GM12801 (cell line): ENCODE measurements around the gene RALGAPA2.

Experiments
- TF ChIP-seq, protein P1 (sequence below): IDR thresholded peaks from one replicate; pipeline ENCODE4 v1.5.1; 2011; ENCODE audit warnings: control low read depth; ENCODE audit not compliant: insufficient read length; ENCODE audit errors: extremely low read depth

The RALGAPA2 gene

DNA sequence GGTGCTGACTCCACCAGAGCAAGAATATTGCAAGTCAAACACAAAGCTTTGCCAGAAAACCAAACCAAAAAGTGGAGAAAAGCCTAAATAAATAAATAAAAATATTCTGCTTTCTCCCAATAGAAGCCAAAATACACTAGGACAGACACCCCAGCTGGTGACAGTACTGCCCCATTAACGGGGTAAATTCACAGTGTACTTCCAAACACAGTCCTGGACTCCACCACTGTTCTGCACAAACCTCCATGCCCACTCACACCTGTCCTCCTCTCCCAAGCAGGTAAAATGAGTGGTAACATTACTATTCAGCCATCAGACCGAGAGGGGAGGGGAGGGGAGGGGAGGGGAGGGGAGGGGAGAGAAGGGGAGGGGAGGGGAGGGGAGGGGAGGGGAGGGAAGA is 70.7 kb downstream of the RALGAPA2 start:
- TF ChIP-seq, protein P1, sequence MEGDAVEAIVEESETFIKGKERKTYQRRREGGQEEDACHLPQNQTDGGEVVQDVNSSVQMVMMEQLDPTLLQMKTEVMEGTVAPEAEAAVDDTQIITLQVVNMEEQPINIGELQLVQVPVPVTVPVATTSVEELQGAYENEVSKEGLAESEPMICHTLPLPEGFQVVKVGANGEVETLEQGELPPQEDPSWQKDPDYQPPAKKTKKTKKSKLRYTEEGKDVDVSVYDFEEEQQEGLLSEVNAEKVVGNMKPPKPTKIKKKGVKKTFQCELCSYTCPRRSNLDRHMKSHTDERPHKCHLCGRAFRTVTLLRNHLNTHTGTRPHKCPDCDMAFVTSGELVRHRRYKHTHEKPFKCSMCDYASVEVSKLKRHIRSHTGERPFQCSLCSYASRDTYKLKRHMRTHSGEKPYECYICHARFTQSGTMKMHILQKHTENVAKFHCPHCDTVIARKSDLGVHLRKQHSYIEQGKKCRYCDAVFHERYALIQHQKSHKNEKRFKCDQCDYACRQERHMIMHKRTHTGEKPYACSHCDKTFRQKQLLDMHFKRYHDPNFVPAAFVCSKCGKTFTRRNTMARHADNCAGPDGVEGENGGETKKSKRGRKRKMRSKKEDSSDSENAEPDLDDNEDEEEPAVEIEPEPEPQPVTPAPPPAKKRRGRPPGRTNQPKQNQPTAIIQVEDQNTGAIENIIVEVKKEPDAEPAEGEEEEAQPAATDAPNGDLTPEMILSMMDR: no peak

- TF ChIP-seq, protein P1: no peak
Observed at GRCh38 chr20:20638878-20639277, 73.6 kb downstream of the RALGAPA2 start.

DNA sequence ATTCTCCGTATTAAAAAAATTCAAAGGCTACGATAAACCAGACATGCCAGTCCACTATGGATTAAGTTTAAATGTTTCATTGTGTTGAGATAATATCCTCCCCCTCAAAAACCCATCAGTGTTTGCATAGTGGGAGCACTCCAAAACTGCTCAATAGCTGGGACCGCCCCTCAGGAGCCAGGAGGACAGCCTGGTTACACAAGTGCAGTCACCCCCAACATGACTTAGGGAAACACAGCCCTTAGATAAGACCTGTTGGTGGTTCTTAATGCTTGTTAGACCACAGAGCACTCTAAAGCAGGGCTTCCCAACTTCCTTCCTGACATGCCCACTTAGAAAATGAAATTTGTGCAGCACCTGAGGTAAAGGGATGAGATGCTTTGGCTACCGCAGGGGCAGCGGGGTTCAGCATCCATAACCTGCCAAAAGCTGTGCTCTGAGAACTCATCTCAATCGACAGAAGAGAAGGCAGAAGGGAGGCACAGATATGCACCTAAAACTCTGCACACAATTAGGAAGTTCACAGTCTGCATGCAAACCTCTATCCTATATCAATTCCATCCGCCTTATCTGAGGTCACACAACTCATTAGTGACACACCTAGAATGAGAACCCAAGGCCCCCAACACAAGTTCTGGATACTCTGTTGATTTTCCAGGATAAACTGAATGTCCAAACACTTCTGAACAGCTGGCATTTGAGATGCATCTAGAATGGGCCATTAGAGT is 74.3 kb downstream of the RALGAPA2 start:
- TF ChIP-seq, protein P1: no peak

- TF ChIP-seq, protein P1: no peak
Observed at GRCh38 chr20:20635006-20635405, 77.4 kb downstream of the RALGAPA2 start.

DNA sequence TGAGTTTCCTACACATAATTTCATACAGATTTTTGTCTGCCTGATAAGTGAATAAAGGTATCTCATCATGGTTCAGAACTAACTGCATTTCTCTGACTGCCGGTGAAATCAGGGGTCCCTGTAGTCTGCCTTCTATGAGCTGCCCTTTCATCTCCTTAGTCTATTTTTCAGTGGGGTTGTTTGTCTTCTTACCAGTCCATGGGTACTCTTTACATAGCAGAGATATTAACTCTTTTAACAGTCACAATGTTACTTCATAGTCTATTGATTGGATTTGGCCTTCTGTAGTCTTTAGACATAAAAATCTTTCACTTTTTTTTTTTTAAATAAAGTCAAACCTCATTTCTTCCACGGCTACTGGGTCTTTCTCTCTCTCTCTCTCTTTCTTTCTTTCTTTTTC is 79.8 kb downstream of the RALGAPA2 start:
- TF ChIP-seq, protein P1: no peak

DNA sequence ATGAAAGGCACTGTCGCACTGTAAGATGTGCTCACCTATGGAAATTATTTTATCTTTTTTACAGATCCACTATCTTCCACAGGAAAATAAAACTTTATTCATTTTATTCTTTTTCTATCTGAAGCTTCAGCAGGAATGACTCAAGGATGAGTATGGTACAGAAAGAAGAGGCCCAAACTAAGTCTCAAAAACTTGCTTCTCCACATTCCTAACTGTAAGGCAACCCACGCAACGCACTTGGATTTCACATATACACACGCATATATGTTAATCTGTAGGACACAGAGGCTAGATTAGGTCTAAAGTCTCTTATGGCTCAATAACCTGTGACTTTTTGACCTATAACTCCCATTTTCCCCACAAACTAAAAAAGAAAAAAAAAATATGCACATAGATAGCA is 81.9 kb downstream of the RALGAPA2 start:
- TF ChIP-seq, protein P1: no peak

DNA sequence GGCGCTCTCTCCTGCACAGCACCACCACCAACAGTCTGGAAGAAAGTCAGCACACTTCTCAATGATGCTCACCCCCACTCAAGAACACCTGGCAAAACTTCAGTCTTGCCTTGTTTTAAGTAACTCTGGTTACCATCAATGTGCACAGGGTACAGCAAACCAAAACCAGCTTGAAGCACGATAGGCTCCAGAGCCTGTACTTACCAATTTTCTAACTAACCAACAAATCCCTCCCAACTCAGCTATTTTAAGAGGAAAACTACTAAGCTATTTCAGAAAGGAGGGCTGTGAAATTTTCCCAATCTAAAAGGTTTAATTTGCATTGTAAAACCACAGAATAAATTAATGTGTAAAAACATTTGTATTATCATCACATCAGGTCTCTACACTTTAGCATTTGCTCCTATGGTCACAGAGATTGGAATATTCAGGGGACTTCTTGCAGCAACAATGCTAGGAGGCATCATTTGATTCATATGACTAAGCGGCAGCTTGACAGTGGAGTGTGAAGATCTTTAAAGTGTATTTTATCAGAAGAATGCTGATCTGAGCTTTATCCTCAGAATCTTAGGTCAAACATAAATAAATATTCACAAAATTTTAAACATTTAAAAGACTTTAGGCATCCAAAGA is 82.8 kb downstream of the RALGAPA2 start:
- TF ChIP-seq, protein P1: no peak
